ENCODE measurements around the gene CRISP1. TPM values are rescaled to one million over a fixed set of nuclear protein-coding genes. Genes with fewer than 3 reads are reported as not detected.

The CRISP1 gene
- total and polyA plus RNA-seq, 2 of the 8 experiments (the other 6 are each of a cell fraction or from before 2014, with no cell fraction given), result not detected

- Histone ChIP-seq H3K56ac (replicated peaks; ENCODE audit: insufficient read length, low read depth, low read length) (no peak overlapping the region), H3K23me2 (ENCODE audit: low read depth, low read length) (no peaks in the 10 kb centered on the region), H4K20me1 (replicated peaks in 1 of 2; ENCODE audit: control insufficient read depth in 1 of 2, insufficient read depth in 2 of 2, low read length in 2 of 2) (no peaks in the 10 kb centered on the region), H4K8ac (ENCODE audit: extremely low read depth, insufficient read depth, low read length) (no peak overlapping the region), H3K9me3 (ENCODE audit: insufficient read depth in 2 of 2, low read depth in 1 of 2, low read length in 1 of 2) (no peaks in the 10 kb centered on the region), H3K4me3 (ENCODE audit: extremely low read depth in 1 of 4, insufficient read depth in 2 of 4, low read depth in 3 of 4, low read length in 4 of 4) (no peak overlapping the region), H3K4me1 (replicated peaks in 1 of 4; ENCODE audit: control insufficient read depth in 3 of 4, insufficient read depth in 4 of 4, low read length in 3 of 4) (no peaks in the 10 kb centered on the region; a peak in 1 of 7 replicates), H3K23ac (ENCODE audit: insufficient read length) (no peak overlapping the region), H2AK5ac (ENCODE audit: low read depth, low read length) (no peak overlapping the region), H2BK15ac (ENCODE audit: low read length) (no peak overlapping the region), H3K14ac (ENCODE audit: insufficient read length) (no peak overlapping the region), H3K36me3 (ENCODE audit: control insufficient read depth in 2 of 4, insufficient read depth in 4 of 4, low read length in 3 of 4) (no peaks in the 10 kb centered on the region), H4K5ac (ENCODE audit: insufficient read length, low read depth, low read length) (no peak overlapping the region), H2BK120ac (replicated peaks; ENCODE audit: low read depth, low read length) (no peak overlapping the region), H2BK5ac (ENCODE audit: low read depth, low read length) (no peak overlapping the region), H3K18ac (ENCODE audit: extremely low read depth, low read length) (no peak overlapping the region), H4K91ac (replicated peaks; ENCODE audit: insufficient read length, low read length) (no peak overlapping the region), H3K4me2 (ENCODE audit: insufficient read depth in 1 of 2, low read depth in 2 of 2, low read length in 2 of 2) (no peak overlapping the region), H3K79me2 (ENCODE audit: control insufficient read depth in 1 of 2, insufficient read depth in 2 of 2, low read length in 2 of 2) (no peaks in the 10 kb centered on the region), H3K4ac (replicated peaks; ENCODE audit: insufficient read length, low read depth, low read length) (no peak overlapping the region), H2AFZ (ENCODE audit: low read length) (0 out of 2 replicates have a peak overlapping the region, but pooled peaks have one; percentile 8), H2BK12ac (ENCODE audit: low read depth, low read length) (no peak overlapping the region), H3K27me3 (replicated peaks in 1 of 4; ENCODE audit: control insufficient read depth in 3 of 4, extremely low read depth in 1 of 4, insufficient read depth in 3 of 4, low read length in 3 of 4) (no peaks in the 10 kb centered on the region), H2BK20ac (ENCODE audit: low read length) (no peak overlapping the region), H3K27ac (ENCODE audit: low read depth, low read length) (no peak overlapping the region), H3K79me1 (ENCODE audit: low read depth, low read length) (no peaks in the 10 kb centered on the region), H3K9ac (replicated peaks in 1 of 4; ENCODE audit: extremely low read depth in 1 of 4, low read depth in 3 of 4, low read length in 3 of 4) (no peak overlapping the region)
- POLR2A ChIA-PET (ENCODE audit: partially characterized antibody), result no interaction called here
- DNase-seq (ENCODE audit: low read depth in 1 of 2, low spot score in 2 of 2) (no peak), FAIRE-seq (no peak)
- CTCF ChIA-PET (ENCODE audit: partially characterized antibody), result interaction anchor here (1.1 to 2.2 kb wide), 4 partner anchors 12 to 258 kb away, joined by 3 to 4 read pairs (median 3); no protein-coding TSS in a partner anchor
- WGBS, 2 experiments (ENCODE audit: extremely low coverage in 1 of 2, insufficient coverage in 1 of 2, insufficient read length in 1 of 2, insufficient replicate concordance in 2 of 2, low coverage in 1 of 2, low lambda C conversion rate in 2 of 2, missing lambda C conversion rate in 1 of 2), result 96% methylated on average over 2 of the region's 2 CpGs; no CpG with 5 or more reads in 1 of the 2 experiments
- TF ChIP-seq MAFK (IDR thresholded peaks at IDR 0.05; ENCODE audit: low read depth, low read length) (no peak), CHD1 (IDR thresholded peaks at IDR 0.05; ENCODE audit: low read depth, low read length) (no peak), RBBP5 (IDR thresholded peaks at IDR 0.05; ENCODE audit: borderline replicate concordance, low read depth, low read length) (no peak), EP300 (IDR thresholded peaks at IDR 0.05; ENCODE audit: borderline replicate concordance in 1 of 2, low read depth in 2 of 2, low read length in 2 of 2) (no peak)
Observed at GRCh38 chr6:49790341-49790740, 76.0 kb downstream of the CRISP1 start.

Measured in H1 (cell line).